CD8-positive, alpha-beta memory T cell (primary cell): ENCODE data around the gene PAX5. TPM values are rescaled to one million over a fixed set of nuclear protein-coding genes. Genes with fewer than 3 reads are reported as not detected.

ENCODE experiments used
- CTCF ChIA-PET: fragments of 350-600 bp; sonication (Branson Sonifier 250); formaldehyde crosslinking; loops from one replicate; lab custom pipeline; 2021; ENCODE audit warnings: antibody characterized with exemption; lab: Charles Lee
- POLR2A ChIA-PET: fragments of 350-600 bp; sonication (Branson Sonifier 250); formaldehyde crosslinking; loops from one replicate; lab custom pipeline; 2021; ENCODE audit warnings: antibody characterized with exemption; lab: Charles Lee
- DNase-seq, 5 donors: peaks; one replicate each; pipeline versions ENCODE4 v3.0.0 to v3.0.0-alpha.2; 2020 to 2022; ENCODE audit warnings: mixed read lengths in 1 of 5
- H3K27ac ChIP-seq: one replicate; pipeline ENCODE4 v1.7.0; 2013; ENCODE audit warnings: low read depth, mild to moderate bottlenecking, low read length, moderate library complexity
- H3K27me3 ChIP-seq: 2 replicates; pipeline ENCODE4 v1.7.0; 2013; ENCODE audit warnings: low read length, mild to moderate bottlenecking; ENCODE audit not compliant: insufficient read depth, poor library complexity, severe bottlenecking
- H3K36me3 ChIP-seq: 2 replicates; pipeline ENCODE4 v1.7.0; 2013; ENCODE audit warnings: mild to moderate bottlenecking, low read length, moderate library complexity; ENCODE audit not compliant: insufficient read depth
- H3K4me1 ChIP-seq: 2 replicates; pipeline ENCODE4 v1.7.0; 2013; ENCODE audit warnings: mild to moderate bottlenecking, low read length, moderate library complexity; ENCODE audit not compliant: insufficient read depth
- H3K4me3 ChIP-seq: 2 replicates; pipeline ENCODE4 v1.7.0; 2013; ENCODE audit warnings: mild to moderate bottlenecking, low read length
- H3K9me3 ChIP-seq: 2 replicates; pipeline ENCODE4 v1.7.0; 2013; ENCODE audit warnings: mild to moderate bottlenecking, low read length
- H3K27ac Mint-ChIP-seq, 8 donors: one replicate each; pipeline ENCODE4 v1.8.0; 2020 to 2021; ENCODE audit warnings: mixed read lengths in 8 of 8, mild to moderate bottlenecking in 6 of 8, inconsistent platforms in 3 of 8, moderate library complexity in 3 of 8
- H3K27me3 Mint-ChIP-seq, 2 donors: one replicate each; pipeline ENCODE4 v1.8.0; 2020 to 2021; ENCODE audit warnings: mixed read lengths in 2 of 2, mild to moderate bottlenecking in 1 of 2, moderate library complexity in 1 of 2
- H3K36me3 Mint-ChIP-seq, 3 donors: one replicate each; pipeline ENCODE4 v1.8.0; 2020 to 2021; ENCODE audit warnings: mixed read lengths in 3 of 3, inconsistent platforms in 1 of 3, mild to moderate bottlenecking in 1 of 3
- H3K4me1 Mint-ChIP-seq, 3 donors: one replicate each; pipeline ENCODE4 v1.8.0; 2020 to 2021; ENCODE audit warnings: mixed read lengths in 3 of 3, inconsistent platforms in 1 of 3, mild to moderate bottlenecking in 1 of 3
- H3K4me3 Mint-ChIP-seq, 7 donors: one replicate each; pipeline ENCODE4 v1.8.0; 2020 to 2021; ENCODE audit warnings: mixed read lengths in 7 of 7, mild to moderate bottlenecking in 6 of 7, moderate library complexity in 4 of 7, inconsistent platforms in 2 of 7
- H3K9me3 Mint-ChIP-seq, 5 donors: one replicate each; pipeline ENCODE4 v1.8.0; 2020 to 2022; ENCODE audit warnings: mixed read lengths in 5 of 5, mild to moderate bottlenecking in 3 of 5, moderate library complexity in 2 of 5, inconsistent platforms in 1 of 5
- polyA plus RNA-seq: library from polyadenylated mRNA; unstranded; fragments of 300-500 nt; fragmentation: Illumina TruSeq; gene quantifications from one replicate; pipeline ENCODE4 v1.2.3, GENCODE V29; 2021
- total RNA-seq, 2 experiments: library from RNA; stranded (reverse); gene quantifications; one replicate each; pipeline ENCODE4 v1.2.3, GENCODE V29; 2021

Gene PAX5
- total and polyA plus RNA-seq, 3 experiments from 2014 or later, result 0.18 to 0.29 TPM; not detected in 1

DNA sequence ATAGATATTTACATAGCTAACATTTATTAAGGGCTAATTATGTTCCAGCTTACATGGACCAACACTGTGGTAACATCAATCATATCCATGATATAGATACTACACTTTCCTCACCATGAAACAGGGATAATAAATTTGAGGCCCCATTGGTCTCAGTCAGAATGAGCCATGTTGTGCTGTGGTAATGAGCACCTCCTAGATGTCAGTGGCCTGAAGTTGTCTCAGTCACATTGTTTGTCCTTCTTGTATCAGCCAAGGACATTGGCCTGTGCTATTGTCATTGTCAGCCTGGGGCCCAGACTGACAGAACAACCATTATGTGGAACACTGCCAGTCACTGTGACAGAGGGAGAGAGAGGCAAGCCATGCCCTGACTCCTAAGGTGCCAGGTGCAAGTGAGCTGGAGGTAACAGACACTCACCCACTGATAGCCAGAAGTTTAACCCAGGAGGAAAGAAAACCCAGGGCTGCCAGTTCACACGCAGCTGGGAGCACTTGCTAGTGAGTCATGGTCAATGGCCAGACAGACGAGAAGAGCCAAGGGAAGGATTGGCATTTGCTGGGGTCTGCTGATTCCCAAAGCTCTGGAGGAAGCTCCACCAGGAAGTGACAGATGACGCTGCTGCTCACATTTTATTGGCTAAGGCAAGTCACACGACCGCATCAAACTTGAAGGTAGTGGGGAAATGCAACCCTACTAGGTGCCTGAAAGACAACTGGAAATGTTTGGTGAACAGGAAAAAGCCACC lies 237.2 kb downstream of the PAX5 start:
- H3K27ac ChIP-seq, result no peak overlapping the region
- no peak overlapping the region for H3K4me3 ChIP-seq
- Mint-ChIP-seq H3K9me3 (peaks cover 6 to 27% (median 17%) of the 10 kb centered on the region in 5 donors), H3K4me3 (no peak overlapping the region), H3K36me3 (peaks cover 0 to 4% (median 2%) of the 10 kb centered on the region in 3 donors), H3K27me3 (peaks cover 15 to 16% of the 10 kb centered on the region in 2 donors), H3K4me1 (no peaks in the 10 kb centered on the region), H3K27ac (no peak overlapping the region)
- H3K36me3 ChIP-seq, result no peaks in the 10 kb centered on the region
- no peak for DNase-seq
- no peaks in the 10 kb centered on the region for H3K9me3 ChIP-seq
- no peaks in the 10 kb centered on the region for H3K4me1 ChIP-seq
- H3K27me3 ChIP-seq, result peaks cover 6% of the 10 kb centered on the region
- ChIA-PET CTCF (no interaction called here), POLR2A (no interaction called here)

GRCh38 chr9:36794461-36794860 lies 239.6 kb downstream of the PAX5 start:
- H3K27me3 ChIP-seq, result peaks cover 3% of the 10 kb centered on the region
- POLR2A ChIA-PET, result no interaction called here
- no peak overlapping the region for H3K27ac ChIP-seq
- H3K9me3 ChIP-seq, result no peaks in the 10 kb centered on the region
- Mint-ChIP-seq H3K27me3 (peaks cover 20 to 23% of the 10 kb centered on the region in 2 donors), H3K36me3 (peaks cover 0 to 4% (median 2%) of the 10 kb centered on the region in 3 donors), H3K4me1 (no peaks in the 10 kb centered on the region), H3K27ac (no peak overlapping the region), H3K4me3 (no peak overlapping the region), H3K9me3 (peaks cover 6 to 29% (median 18%) of the 10 kb centered on the region in 5 donors)
- H3K4me3 ChIP-seq, result no peak overlapping the region
- H3K4me1 ChIP-seq, result no peaks in the 10 kb centered on the region
- DNase-seq, result no peak
- CTCF ChIA-PET, result no interaction called here
- H3K36me3 ChIP-seq, result no peaks in the 10 kb centered on the region

- peaks cover 6 to 29% (median 18%) of the 10 kb centered on the region in 5 donors for H3K9me3 Mint-ChIP-seq
- Histone ChIP-seq H3K36me3 (no peaks in the 10 kb centered on the region), H3K27ac (no peak overlapping the region), H3K27me3 (peaks cover 3% of the 10 kb centered on the region), H3K4me1 (no peaks in the 10 kb centered on the region), H3K4me3 (no peak overlapping the region), H3K9me3 (no peaks in the 10 kb centered on the region)
- no peak overlapping the region for H3K27ac Mint-ChIP-seq
- ChIA-PET CTCF (no interaction called here), POLR2A (no interaction called here)
- H3K4me3 Mint-ChIP-seq, result no peak overlapping the region
- no peak for DNase-seq
- peaks cover 21 to 24% of the 10 kb centered on the region in 2 donors for H3K27me3 Mint-ChIP-seq
- H3K36me3 Mint-ChIP-seq, result peaks cover 0 to 4% (median 0%) of the 10 kb centered on the region in 3 donors
- no peaks in the 10 kb centered on the region for H3K4me1 Mint-ChIP-seq
Measured at GRCh38 chr9:36793277-36793676, 240.8 kb downstream of the PAX5 start.

DNA sequence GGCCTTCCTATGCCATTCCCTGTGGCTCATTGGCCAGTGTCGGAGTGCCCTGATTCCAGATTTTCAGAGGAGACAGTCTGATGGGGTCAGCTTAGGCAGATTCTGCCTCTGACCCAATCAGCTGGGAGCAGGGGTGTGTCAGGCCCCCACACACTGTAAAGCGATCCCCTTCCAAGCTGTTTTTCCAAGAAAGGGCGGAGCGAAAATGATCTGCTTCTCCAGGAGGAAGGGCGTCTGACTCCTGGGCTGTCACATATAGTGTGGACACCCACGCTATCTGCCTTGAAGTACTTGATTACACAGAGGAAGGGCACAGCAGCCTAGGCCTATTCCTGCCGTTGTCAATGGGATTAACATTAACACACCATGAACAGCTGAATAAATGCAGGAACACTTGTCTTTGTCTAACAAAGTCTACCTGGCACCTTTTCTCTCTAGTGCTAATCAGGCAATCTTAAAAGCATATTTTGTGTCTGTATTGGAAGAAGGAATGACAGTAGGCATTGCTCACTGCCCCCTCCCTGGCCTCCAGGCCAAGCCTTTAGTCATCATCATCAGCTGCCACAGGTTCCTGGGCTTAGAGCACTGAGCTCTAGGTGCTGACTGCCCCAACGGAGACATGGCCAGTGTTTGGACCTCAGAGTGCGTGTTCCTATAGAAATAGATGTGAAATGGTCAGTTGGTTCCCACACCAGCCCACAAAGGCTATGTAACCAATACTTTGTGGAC lies 242.7 kb downstream of the PAX5 start:
- Histone ChIP-seq H3K27me3 (peaks cover 3% of the 10 kb centered on the region), H3K4me1 (no peaks in the 10 kb centered on the region), H3K27ac (no peak overlapping the region), H3K36me3 (no peaks in the 10 kb centered on the region), H3K9me3 (no peaks in the 10 kb centered on the region), H3K4me3 (no peak overlapping the region)
- POLR2A ChIA-PET, result no interaction called here
- peaks cover 0 to 4% (median 0%) of the 10 kb centered on the region in 3 donors for H3K36me3 Mint-ChIP-seq
- peaks cover 6 to 27% (median 18%) of the 10 kb centered on the region in 5 donors for H3K9me3 Mint-ChIP-seq
- H3K4me1 Mint-ChIP-seq, result no peaks in the 10 kb centered on the region
- no peak overlapping the region for H3K4me3 Mint-ChIP-seq
- H3K27me3 Mint-ChIP-seq, result peaks cover 19 to 33% of the 10 kb centered on the region in 2 donors
- DNase-seq, result no peak
- CTCF ChIA-PET, result interaction anchor here (1.2 kb wide), 1 partner anchor 81 kb away, joined by 3 read pairs; no protein-coding TSS in a partner anchor
- H3K27ac Mint-ChIP-seq, result no peak overlapping the region

GRCh38 chr9:36789886-36790285 lies 244.2 kb downstream of the PAX5 start:
- Histone ChIP-seq H3K4me3 (no peak overlapping the region), H3K36me3 (no peaks in the 10 kb centered on the region), H3K4me1 (no peaks in the 10 kb centered on the region), H3K27me3 (peaks cover 3% of the 10 kb centered on the region), H3K27ac (no peak overlapping the region), H3K9me3 (no peaks in the 10 kb centered on the region)
- peaks cover 0 to 4% (median 0%) of the 10 kb centered on the region in 3 donors for H3K36me3 Mint-ChIP-seq
- POLR2A ChIA-PET, result no interaction called here
- H3K4me3 Mint-ChIP-seq, result no peak overlapping the region
- H3K27me3 Mint-ChIP-seq, result peaks cover 24 to 45% of the 10 kb centered on the region in 2 donors
- H3K9me3 Mint-ChIP-seq, result peaks cover 6 to 22% (median 18%) of the 10 kb centered on the region in 5 donors
- CTCF ChIA-PET, result interaction anchor here (0.9 kb wide), 1 partner anchor 15 kb away, joined by 3 read pairs; no protein-coding TSS in a partner anchor
- DNase-seq, result no peak
- H3K4me1 Mint-ChIP-seq, result no peaks in the 10 kb centered on the region
- H3K27ac Mint-ChIP-seq, result no peak overlapping the region

GRCh38 chr9:36788534-36788933 lies 245.5 kb downstream of the PAX5 start:
- Mint-ChIP-seq H3K36me3 (peaks cover 0 to 4% (median 0%) of the 10 kb centered on the region in 3 donors), H3K4me3 (no peak overlapping the region), H3K27ac (no peak overlapping the region), H3K27me3 (peaks cover 29 to 57% of the 10 kb centered on the region in 2 donors), H3K4me1 (no peaks in the 10 kb centered on the region), H3K9me3 (peaks cover 6 to 18% (median 14%) of the 10 kb centered on the region in 5 donors)
- ChIA-PET POLR2A (no interaction called here), CTCF (interaction anchor here (1.0 kb wide), 1 partner anchor 10 kb away, joined by 3 read pairs; no protein-coding TSS in a partner anchor)
- no peaks in the 10 kb centered on the region for H3K36me3 ChIP-seq
- peaks cover 3% of the 10 kb centered on the region for H3K27me3 ChIP-seq
- H3K4me3 ChIP-seq, result no peak overlapping the region
- no peak for DNase-seq
- H3K27ac ChIP-seq, result no peak overlapping the region
- H3K4me1 ChIP-seq, result no peaks in the 10 kb centered on the region
- H3K9me3 ChIP-seq, result no peaks in the 10 kb centered on the region

DNA sequence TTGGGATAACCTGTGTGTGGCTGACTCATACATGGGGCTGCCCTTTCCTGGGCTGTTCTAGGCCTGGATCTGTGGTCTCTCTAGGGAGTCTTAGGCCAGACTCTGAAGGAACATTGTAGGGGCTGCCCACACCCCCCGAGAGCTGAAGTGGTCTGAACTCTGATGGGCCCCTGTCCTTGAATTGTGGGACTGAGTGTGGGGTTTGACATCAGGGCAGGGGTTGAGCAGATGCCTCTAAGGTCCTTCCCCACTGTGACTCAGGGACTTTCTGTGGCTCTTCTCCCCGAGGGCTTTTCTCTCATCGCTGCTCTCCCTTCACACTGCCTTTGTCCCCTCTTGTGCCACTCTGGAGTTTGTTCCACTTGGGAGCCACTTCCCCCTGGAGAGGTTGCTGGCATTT lies 246.4 kb downstream of the PAX5 start:
- H3K27me3 Mint-ChIP-seq, result peaks cover 27 to 59% of the 10 kb centered on the region in 2 donors
- no peak overlapping the region for H3K4me3 Mint-ChIP-seq
- Histone ChIP-seq H3K27ac (no peak overlapping the region), H3K36me3 (no peaks in the 10 kb centered on the region), H3K4me3 (no peak overlapping the region), H3K9me3 (no peaks in the 10 kb centered on the region), H3K4me1 (no peaks in the 10 kb centered on the region), H3K27me3 (peaks cover 3% of the 10 kb centered on the region)
- H3K36me3 Mint-ChIP-seq, result no peaks in the 10 kb centered on the region
- DNase-seq, result no peak
- H3K27ac Mint-ChIP-seq, result no peak overlapping the region
- H3K4me1 Mint-ChIP-seq, result no peaks in the 10 kb centered on the region
- H3K9me3 Mint-ChIP-seq, result peaks cover 0 to 9% (median 5%) of the 10 kb centered on the region in 5 donors
- ChIA-PET CTCF (interaction anchor here (1.0 kb wide), 1 partner anchor 9 kb away, joined by 3 read pairs; no protein-coding TSS in a partner anchor), POLR2A (no interaction called here)
